Measurements from ENCODE around the gene CDHR2.
A peak's percentile ranks its signal among the peaks of the same experiment; 100 is the strongest.

Gene CDHR2

GRCh38 chr5:176625512-176625911, 76.4 kb downstream of the CDHR2 start:
- no peak for DNase-seq

GRCh38 chr5:176625966-176626875, 77.1 kb downstream of the CDHR2 start:
- no peak for DNase-seq

- DNase-seq: no peak
Observed at GRCh38 chr5:176626876-176627236, 77.7 kb downstream of the CDHR2 start.

- DNase-seq: no peak
Observed at GRCh38 chr5:176627582-176627981, 78.4 kb downstream of the CDHR2 start.

GRCh38 chr5:176628406-176629228, 79.5 kb downstream of the CDHR2 start:
- DNase-seq: no peak

GRCh38 chr5:176629317-176629852, 80.2 kb downstream of the CDHR2 start:
- DNase-seq: no peak

- DNase-seq: peak; percentile 90
Observed at GRCh38 chr5:176629853-176630680, 80.9 kb downstream of the CDHR2 start, which contains the start of the genes EIF4E1B and SNCB. TSS of gene EIF4E1B (plus strand) at chr5:176630675. CDS start at chr5:176642788, 12,113 bp downstream. TSS of gene SNCB (minus strand) at chr5:176630534. CDS start at chr5:176629654, 880 bp downstream.

GRCh38 chr5:176630681-176631222, 81.6 kb downstream of the CDHR2 start:
- peak; percentile 64 for DNase-seq

- DNase-seq: peak; percentile 78
Observed at GRCh38 chr5:176631383-176632200, 82.5 kb downstream of the CDHR2 start.

- peak; percentile 49 for DNase-seq
Observed at GRCh38 chr5:176632745-176633144, 83.6 kb downstream of the CDHR2 start.

GRCh38 chr5:176633598-176633997, 84.5 kb downstream of the CDHR2 start:
- no peak for DNase-seq

- peak; percentile 32 for DNase-seq
Observed at GRCh38 chr5:176636426-176636825, 87.3 kb downstream of the CDHR2 start.

GRCh38 chr5:176637556-176637955, 88.4 kb downstream of the CDHR2 start:
- no peak for DNase-seq

- DNase-seq: no peak
Observed at GRCh38 chr5:176638437-176638836, 89.3 kb downstream of the CDHR2 start.

GRCh38 chr5:176639208-176639607, 90.1 kb downstream of the CDHR2 start:
- DNase-seq: no peak

GRCh38 chr5:176639981-176640380, 90.8 kb downstream of the CDHR2 start:
- peak; percentile 86 for DNase-seq

GRCh38 chr5:176640616-176641015, 91.5 kb downstream of the CDHR2 start:
- peak; percentile 50 for DNase-seq

- DNase-seq: no peak
Observed at GRCh38 chr5:176642675-176643490, 93.7 kb downstream of the CDHR2 start.

- DNase-seq: no peak
Observed at GRCh38 chr5:176643491-176644219, 94.5 kb downstream of the CDHR2 start.

- no peak for DNase-seq
Observed at GRCh38 chr5:176644294-176644693, 95.2 kb downstream of the CDHR2 start.

Data from NCI-H69 (cell line).